ENCODE measurements around the gene CASZ1.

DNA sequence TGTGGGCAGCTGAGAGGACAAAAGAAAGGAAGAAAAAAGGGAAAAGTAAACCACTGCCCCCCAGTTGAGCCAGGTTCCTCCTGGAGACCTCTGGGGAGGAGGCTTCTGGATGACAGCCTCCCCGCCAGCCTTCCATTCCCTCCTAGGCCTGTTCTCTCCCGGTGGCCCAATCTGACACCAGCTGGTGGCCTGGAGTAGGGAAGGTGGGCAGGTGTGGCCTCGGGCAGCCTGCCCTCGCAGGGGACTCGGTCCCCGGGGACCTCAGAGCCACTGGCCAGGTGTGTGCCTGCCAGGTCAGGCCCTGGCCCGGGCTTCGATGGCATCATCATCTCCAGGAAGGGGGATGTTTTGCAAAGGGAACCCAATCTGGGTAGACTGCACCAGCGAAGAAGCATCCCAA, 159.0 kb downstream of the CASZ1 start:
- TF ChIP-seq CTCF (IDR thresholded peaks at IDR 0.05) (no peak), ZFX (IDR thresholded peaks at IDR 0.05; ENCODE audit: borderline replicate concordance) (no peak)
